Esophagus squamous epithelium (tissue), 5 donors: ENCODE results near the gene ARL11. TPM values are rescaled to one million over a fixed set of nuclear protein-coding genes. Genes with fewer than 3 reads are reported as not detected.

ENCODE experiments used
- DNase-seq: peaks from one replicate; lab custom pipeline; 2025; lab: John Stamatoyannopoulos, UW
- H3K27ac ChIP-seq, 4 donors: fragments of 200-600 bp; sonication (generic); one replicate each; pipeline ENCODE4 v1.5.1; 2016 to 2019; ENCODE audit warnings: mild to moderate bottlenecking in 1 of 4
- H3K27me3 ChIP-seq, 4 donors: fragments of 200-600 bp; sonication (generic); 1 replicate in 3 of 4; 2 replicates in 1 of 4; pipeline versions ENCODE4 v1.5.1 to v1.6.0; 2017 to 2021; ENCODE audit warnings: antibody characterized with exemption in 1 of 4
- H3K36me3 ChIP-seq, 3 donors: fragments of 200-600 bp; sonication (generic); one replicate each; pipeline ENCODE4 v1.5.1; 2016 to 2019
- H3K4me1 ChIP-seq, 3 donors: fragments of 200-600 bp; sonication (generic); one replicate each; pipeline ENCODE4 v1.5.1; 2017 to 2019
- H3K4me3 ChIP-seq, 4 donors: fragments of 200-600 bp; sonication (generic); 1 replicate in 3 of 4; 2 replicates in 1 of 4; pipeline ENCODE4 v1.5.1; 2016 to 2019; ENCODE audit warnings: mild to moderate bottlenecking in 2 of 4, moderate library complexity in 1 of 4
- H3K9me3 ChIP-seq, 3 donors: fragments of 200-600 bp; sonication (generic); one replicate each; pipeline ENCODE4 v1.5.1; 2016 to 2019
- POLR2A ChIP-seq, 4 donors: fragments of 450-650 bp; IDR thresholded peaks; one replicate each; pipeline ENCODE4 v1.6.1; 2017; ENCODE audit warnings: antibody characterized with exemption in 4 of 4, mild to moderate bottlenecking in 4 of 4, moderate library complexity in 3 of 4
- WGBS, 2 donors: methylation state at CpG; one replicate each; pipeline ENCODE4 v1.1.5; 2018; 5-methylcytosine and 5-hydroxymethylcytosine counted together
- intact Hi-C: fragments of 100-400 bp; cut with DNase I; formaldehyde crosslinking; loops from one replicate; pipeline ENCODE4 v1.15.0; 2022
- total RNA-seq, 4 donors: library from RNA; depleted of rRNA; stranded (reverse); fragments of >200 nt; gene quantifications; one replicate each; pipeline ENCODE4 v1.1.0, GENCODE V29; 2016
- TF ChIP-seq, protein P1 (sequence below), 6 experiments: fragments of 450-650 bp in 4 of 6; fragments of 200-600 bp in 2 of 6; sonication (generic) in 2 of 6; IDR thresholded peaks; one replicate each; pipeline ENCODE4 v1.5.1; 2016 to 2019; ENCODE audit warnings: antibody characterized with exemption in 6 of 6, mild to moderate bottlenecking in 4 of 6, moderate library complexity in 4 of 6
- donor health status: DM: yes; HTN: yes; CAD: no.

Gene ARL11
- total RNA-seq, 4 donors from 2014 or later = 0.22 to 1.9 (median 0.95) TPM

DNA sequence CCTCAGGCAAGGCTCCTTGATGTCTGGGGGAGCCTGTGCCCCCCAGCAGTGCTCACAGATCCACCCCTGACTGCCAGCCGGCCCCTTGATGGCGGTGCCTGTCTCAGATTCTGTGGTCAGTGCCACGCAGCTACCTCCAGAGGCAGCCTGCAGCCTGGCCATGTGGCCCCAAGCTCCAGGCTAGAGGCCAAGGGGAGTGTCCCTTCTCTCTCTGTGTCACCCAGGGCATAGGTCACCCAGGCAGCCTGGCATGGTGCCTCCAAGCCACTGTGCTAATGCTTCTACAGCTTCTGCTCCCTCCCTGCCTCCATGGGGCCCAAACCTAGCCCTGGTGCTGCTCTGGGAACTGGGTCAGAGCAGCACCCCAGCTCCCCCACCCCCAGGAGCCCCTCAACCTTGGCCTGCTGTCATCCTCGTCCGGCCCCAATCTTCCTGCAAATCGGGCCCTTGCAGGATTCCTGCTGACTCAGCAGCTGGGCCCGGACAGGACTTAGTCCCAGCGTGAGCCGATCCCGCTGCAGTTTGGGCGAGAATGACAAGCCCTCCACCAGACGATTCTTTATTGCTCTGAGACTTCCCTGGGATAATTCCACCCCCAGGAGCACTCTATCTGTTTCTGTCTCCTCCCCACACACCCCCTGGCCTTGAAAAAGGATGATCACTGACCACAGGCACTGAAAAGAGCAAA, 2.8 kb upstream of the ARL11 start:
- TF ChIP-seq POLR2A (IDR thresholded peaks at IDR 0.05) = no peak
- TF ChIP-seq, protein P1, sequence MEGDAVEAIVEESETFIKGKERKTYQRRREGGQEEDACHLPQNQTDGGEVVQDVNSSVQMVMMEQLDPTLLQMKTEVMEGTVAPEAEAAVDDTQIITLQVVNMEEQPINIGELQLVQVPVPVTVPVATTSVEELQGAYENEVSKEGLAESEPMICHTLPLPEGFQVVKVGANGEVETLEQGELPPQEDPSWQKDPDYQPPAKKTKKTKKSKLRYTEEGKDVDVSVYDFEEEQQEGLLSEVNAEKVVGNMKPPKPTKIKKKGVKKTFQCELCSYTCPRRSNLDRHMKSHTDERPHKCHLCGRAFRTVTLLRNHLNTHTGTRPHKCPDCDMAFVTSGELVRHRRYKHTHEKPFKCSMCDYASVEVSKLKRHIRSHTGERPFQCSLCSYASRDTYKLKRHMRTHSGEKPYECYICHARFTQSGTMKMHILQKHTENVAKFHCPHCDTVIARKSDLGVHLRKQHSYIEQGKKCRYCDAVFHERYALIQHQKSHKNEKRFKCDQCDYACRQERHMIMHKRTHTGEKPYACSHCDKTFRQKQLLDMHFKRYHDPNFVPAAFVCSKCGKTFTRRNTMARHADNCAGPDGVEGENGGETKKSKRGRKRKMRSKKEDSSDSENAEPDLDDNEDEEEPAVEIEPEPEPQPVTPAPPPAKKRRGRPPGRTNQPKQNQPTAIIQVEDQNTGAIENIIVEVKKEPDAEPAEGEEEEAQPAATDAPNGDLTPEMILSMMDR (IDR thresholded peaks at IDR 0.05) = no peak
- Histone ChIP-seq H3K4me3 (no peak overlapping the region), H3K27ac (peak overlapping the region; percentile 31 to 64 (median 52)), H3K4me1 (peaks cover 13 to 44% (median 23%) of the 10 kb centered on the region in 3 donors), H3K9me3 (no peaks in the 10 kb centered on the region), H3K27me3 (no peaks in the 10 kb centered on the region), H3K36me3 (no peaks in the 10 kb centered on the region)
- intact Hi-C loops = no loop called here
- DNase-seq = no peak
- 50 to 69% methylated on average over 4 to 6 of the region's 12 CpGs for WGBS, 2 donors

DNA sequence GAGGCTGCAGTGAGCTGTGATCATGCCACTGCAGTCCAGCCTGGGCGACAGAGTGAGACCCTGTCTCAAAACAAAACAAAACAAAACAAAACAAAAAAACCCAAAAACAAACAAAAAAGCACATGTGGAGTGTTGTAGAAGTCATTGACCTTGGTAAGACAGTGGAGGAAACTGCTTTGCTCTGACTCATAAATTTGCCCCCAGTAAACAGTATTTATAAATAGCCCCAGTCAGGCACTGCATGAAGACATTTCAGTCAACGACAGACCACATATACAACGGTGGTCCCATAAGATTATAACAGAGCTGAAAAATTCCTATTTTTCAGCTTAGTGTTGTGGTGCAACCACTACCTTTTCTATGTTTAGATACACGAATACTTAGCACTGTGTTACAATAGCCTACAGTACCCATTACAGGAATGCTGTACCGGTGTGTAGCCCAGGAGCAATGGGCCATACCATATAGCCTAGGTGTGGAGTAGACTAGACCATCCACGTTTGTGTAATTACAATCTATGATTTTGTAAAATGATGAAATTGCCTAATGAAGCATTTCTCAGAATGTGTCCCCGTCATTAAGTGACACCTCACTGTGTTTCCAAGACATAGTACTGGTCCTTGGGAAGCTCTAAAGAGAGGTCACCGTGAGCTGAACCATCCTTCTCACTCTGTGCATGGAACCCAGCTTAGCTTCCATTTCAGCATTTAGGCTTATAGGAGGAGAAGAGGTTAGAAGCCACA, 1.1 kb downstream of the ARL11 start:
- peaks cover 13 to 50% (median 25%) of the 10 kb centered on the region in 3 donors for H3K4me1 ChIP-seq
- no peaks in the 10 kb centered on the region for H3K27me3 ChIP-seq
- H3K9me3 ChIP-seq = no peaks in the 10 kb centered on the region
- DNase-seq = no peak
- H3K36me3 ChIP-seq = no peaks in the 10 kb centered on the region
- 76 to 79% methylated on average over 8 of the region's 8 CpGs for WGBS, 2 donors
- H3K4me3 ChIP-seq = peak overlapping the region in 2 of 4 donors; percentile 39 to 60
- intact Hi-C loops = no loop called here
- no peak for TF ChIP-seq POLR2A (IDR thresholded peaks at IDR 0.05)
- TF ChIP-seq, protein P1 (IDR thresholded peaks at IDR 0.05) = no peak
- peak overlapping the region in 1 of 4 donors; percentile 34 for H3K27ac ChIP-seq

DNA sequence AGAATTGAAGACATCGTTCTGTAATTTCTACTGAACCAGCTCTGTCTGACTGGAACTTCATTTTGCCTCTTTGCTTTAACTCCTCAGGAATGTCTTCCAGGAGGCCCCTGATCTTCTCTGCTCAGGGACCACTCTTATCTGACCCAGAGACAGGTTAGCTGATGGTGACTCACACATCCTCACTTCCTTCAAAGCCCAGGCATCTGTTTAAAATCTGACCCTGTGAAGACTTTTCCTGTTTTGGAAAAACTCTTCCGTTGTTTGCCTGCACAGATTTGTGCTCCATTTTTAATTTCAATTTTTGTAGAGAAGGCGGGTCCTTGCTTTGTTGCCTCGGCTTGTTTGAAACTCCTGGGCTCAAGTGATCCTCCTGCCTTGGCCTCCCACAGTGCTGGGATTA, 1.6 kb downstream of the ARL11 start:
- H3K36me3 ChIP-seq = no peaks in the 10 kb centered on the region
- DNase-seq = no peak
- peaks cover 13 to 50% (median 25%) of the 10 kb centered on the region in 3 donors for H3K4me1 ChIP-seq
- intact Hi-C loops = no loop called here
- H3K9me3 ChIP-seq = no peaks in the 10 kb centered on the region
- no peaks in the 10 kb centered on the region for H3K27me3 ChIP-seq
- TF ChIP-seq, protein P1 (IDR thresholded peaks at IDR 0.05) = no peak
- no peak for TF ChIP-seq POLR2A (IDR thresholded peaks at IDR 0.05)
- H3K4me3 ChIP-seq = no peak overlapping the region
- peak overlapping the region in 1 of 4 donors; percentile 34 for H3K27ac ChIP-seq
- 50 to 80% methylated on average over 4 of the region's 4 CpGs for WGBS, 2 donors

DNA sequence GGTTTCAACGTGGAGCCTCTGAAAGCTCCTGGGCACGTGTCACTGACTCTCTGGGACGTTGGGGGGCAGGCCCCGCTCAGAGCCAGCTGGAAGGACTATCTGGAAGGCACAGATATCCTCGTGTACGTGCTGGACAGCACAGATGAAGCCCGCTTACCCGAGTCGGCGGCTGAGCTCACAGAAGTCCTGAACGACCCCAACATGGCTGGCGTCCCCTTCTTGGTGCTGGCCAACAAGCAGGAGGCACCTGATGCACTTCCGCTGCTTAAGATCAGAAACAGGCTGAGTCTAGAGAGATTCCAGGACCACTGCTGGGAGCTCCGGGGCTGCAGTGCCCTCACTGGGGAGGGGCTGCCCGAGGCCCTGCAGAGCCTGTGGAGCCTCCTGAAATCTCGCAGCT, 2.3 kb downstream of the ARL11 start:
- intact Hi-C loops = no loop called here
- Histone ChIP-seq H3K27ac (no peak overlapping the region), H3K4me1 (peaks cover 13 to 49% (median 22%) of the 10 kb centered on the region in 3 donors), H3K36me3 (no peaks in the 10 kb centered on the region), H3K9me3 (no peaks in the 10 kb centered on the region), H3K4me3 (no peak overlapping the region), H3K27me3 (no peaks in the 10 kb centered on the region)
- TF ChIP-seq POLR2A (IDR thresholded peaks at IDR 0.05) = no peak
- TF ChIP-seq, protein P1 (IDR thresholded peaks at IDR 0.05) = no peak
- 100% methylated on average over 1 of the region's 16 CpGs; no CpG with 5 or more reads in 1 of the 2 donors for WGBS, 2 donors
- no peak for DNase-seq

DNA sequence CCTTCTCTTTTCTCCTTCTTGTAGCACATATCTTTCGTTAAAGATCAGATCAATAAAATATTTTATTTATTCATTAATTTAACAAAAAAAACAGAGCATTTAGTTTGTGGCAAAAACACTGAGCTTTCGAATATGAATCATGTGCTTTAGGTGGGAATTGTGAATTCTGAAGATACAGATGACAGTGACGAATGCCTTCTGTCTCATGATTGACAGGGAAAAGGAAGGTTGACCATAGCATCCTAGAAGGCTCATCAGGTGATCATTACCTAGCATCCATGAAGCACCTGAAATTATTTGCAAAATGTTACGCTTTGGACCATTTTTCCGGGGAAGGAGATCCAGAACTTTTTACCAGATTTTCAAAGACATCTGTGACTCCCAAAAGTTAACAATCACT, 3.8 kb downstream of the ARL11 start:
- Histone ChIP-seq H3K4me1 (peaks cover 13 to 44% (median 18%) of the 10 kb centered on the region in 3 donors), H3K36me3 (no peaks in the 10 kb centered on the region), H3K27me3 (no peaks in the 10 kb centered on the region), H3K4me3 (no peak overlapping the region), H3K9me3 (no peaks in the 10 kb centered on the region), H3K27ac (no peak overlapping the region)
- DNase-seq = no peak
- intact Hi-C loops = no loop called here
- 87 to 90% methylated on average over 5 of the region's 5 CpGs for WGBS, 2 donors
- TF ChIP-seq POLR2A (IDR thresholded peaks at IDR 0.05) = no peak
- TF ChIP-seq, protein P1 (IDR thresholded peaks at IDR 0.05) = no peak
